ENCODE measurements around the gene MGAT5.

Gene MGAT5

GRCh38 chr2:134397146-134397896 lies 143.4 kb downstream of the MGAT5 start:
- DNase-seq (ENCODE audit: low read depth in 2 of 2), result no peak

GRCh38 chr2:134398300-134398699 lies 144.4 kb downstream of the MGAT5 start:
- no peak for DNase-seq (ENCODE audit: low read depth in 2 of 2)

GRCh38 chr2:134399096-134399495 lies 145.2 kb downstream of the MGAT5 start:
- DNase-seq (ENCODE audit: low read depth in 2 of 2), result no peak

- DNase-seq (ENCODE audit: low read depth in 2 of 2), result no peak
Measured at GRCh38 chr2:134401081-134401497, 147.2 kb downstream of the MGAT5 start.

- no peak for DNase-seq (ENCODE audit: low read depth in 2 of 2)
Measured at GRCh38 chr2:134401789-134402188, 147.9 kb downstream of the MGAT5 start.

GRCh38 chr2:134402410-134402809 lies 148.5 kb downstream of the MGAT5 start:
- DNase-seq (ENCODE audit: low read depth in 2 of 2), result no peak

GRCh38 chr2:134405611-134406081 lies 151.8 kb downstream of the MGAT5 start:
- DNase-seq (ENCODE audit: low read depth in 2 of 2), result no peak

- DNase-seq (ENCODE audit: low read depth in 2 of 2), result no peak
Measured at GRCh38 chr2:134406311-134406710, 152.4 kb downstream of the MGAT5 start.

GRCh38 chr2:134406736-134407135 lies 152.9 kb downstream of the MGAT5 start:
- no peak for DNase-seq (ENCODE audit: low read depth in 2 of 2)

- no peak for DNase-seq (ENCODE audit: low read depth in 2 of 2)
Measured at GRCh38 chr2:134407154-134407890, 153.4 kb downstream of the MGAT5 start.

- no peak for DNase-seq (ENCODE audit: low read depth in 2 of 2)
Measured at GRCh38 chr2:134408386-134408785, 154.5 kb downstream of the MGAT5 start.

- no peak for DNase-seq (ENCODE audit: low read depth in 2 of 2)
Measured at GRCh38 chr2:134408791-134409190, 154.9 kb downstream of the MGAT5 start.

- no peak for DNase-seq (ENCODE audit: low read depth in 2 of 2)
Measured at GRCh38 chr2:134410006-134410405, 156.1 kb downstream of the MGAT5 start.

GRCh38 chr2:134410831-134411231 lies 157.0 kb downstream of the MGAT5 start:
- no peak for DNase-seq (ENCODE audit: low read depth in 2 of 2)

- no peak for DNase-seq (ENCODE audit: low read depth in 2 of 2)
Measured at GRCh38 chr2:134411279-134411827, 157.5 kb downstream of the MGAT5 start.

GRCh38 chr2:134411828-134412638 lies 158.2 kb downstream of the MGAT5 start:
- peak; percentile 44 to 45 for DNase-seq (ENCODE audit: low read depth in 2 of 2)

GRCh38 chr2:134412639-134412999 lies 158.7 kb downstream of the MGAT5 start:
- DNase-seq (ENCODE audit: low read depth in 2 of 2), result no peak

GRCh38 chr2:134413430-134413829 lies 159.6 kb downstream of the MGAT5 start:
- no peak for DNase-seq (ENCODE audit: low read depth in 2 of 2)

- DNase-seq (ENCODE audit: low read depth in 2 of 2), result no peak
Measured at GRCh38 chr2:134413912-134414311, 160.0 kb downstream of the MGAT5 start.

- no peak for DNase-seq (ENCODE audit: low read depth in 2 of 2)
Measured at GRCh38 chr2:134416018-134416417, 162.1 kb downstream of the MGAT5 start.

GRCh38 chr2:134416637-134417036 lies 162.8 kb downstream of the MGAT5 start:
- no peak for DNase-seq (ENCODE audit: low read depth in 2 of 2)

- DNase-seq (ENCODE audit: low read depth in 2 of 2), result no peak
Measured at GRCh38 chr2:134417968-134418582, 164.2 kb downstream of the MGAT5 start.

Measured in stimulated activated CD8-positive, alpha-beta memory T cell treated with anti-CD3 and anti-CD28 coated beads, Interleukin-15, amount 100 ng/mL, for 48 hours (primary cell).